ENCODE results near the gene MAN1A2.

DNA sequence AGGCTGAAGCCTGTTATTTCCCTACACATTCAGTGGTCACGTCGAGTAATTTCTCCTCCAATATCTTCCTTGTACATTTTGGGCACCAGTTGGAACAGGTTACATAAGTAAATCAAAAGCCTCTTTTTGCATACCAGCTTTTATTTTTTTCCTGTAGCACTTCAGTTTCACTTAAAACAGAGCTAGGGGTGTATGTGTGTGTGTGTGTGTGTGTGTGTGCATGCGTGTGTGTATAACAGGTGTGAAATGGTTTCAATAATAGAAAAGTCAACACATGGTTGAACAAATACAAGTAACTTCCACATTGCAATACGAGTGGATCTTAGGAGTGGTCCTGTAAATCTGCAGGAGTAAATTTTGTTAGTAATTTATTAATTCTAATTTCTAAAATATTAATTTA lies 3.0 kb upstream of the MAN1A2 start:
- TF ChIP-seq, protein P1, sequence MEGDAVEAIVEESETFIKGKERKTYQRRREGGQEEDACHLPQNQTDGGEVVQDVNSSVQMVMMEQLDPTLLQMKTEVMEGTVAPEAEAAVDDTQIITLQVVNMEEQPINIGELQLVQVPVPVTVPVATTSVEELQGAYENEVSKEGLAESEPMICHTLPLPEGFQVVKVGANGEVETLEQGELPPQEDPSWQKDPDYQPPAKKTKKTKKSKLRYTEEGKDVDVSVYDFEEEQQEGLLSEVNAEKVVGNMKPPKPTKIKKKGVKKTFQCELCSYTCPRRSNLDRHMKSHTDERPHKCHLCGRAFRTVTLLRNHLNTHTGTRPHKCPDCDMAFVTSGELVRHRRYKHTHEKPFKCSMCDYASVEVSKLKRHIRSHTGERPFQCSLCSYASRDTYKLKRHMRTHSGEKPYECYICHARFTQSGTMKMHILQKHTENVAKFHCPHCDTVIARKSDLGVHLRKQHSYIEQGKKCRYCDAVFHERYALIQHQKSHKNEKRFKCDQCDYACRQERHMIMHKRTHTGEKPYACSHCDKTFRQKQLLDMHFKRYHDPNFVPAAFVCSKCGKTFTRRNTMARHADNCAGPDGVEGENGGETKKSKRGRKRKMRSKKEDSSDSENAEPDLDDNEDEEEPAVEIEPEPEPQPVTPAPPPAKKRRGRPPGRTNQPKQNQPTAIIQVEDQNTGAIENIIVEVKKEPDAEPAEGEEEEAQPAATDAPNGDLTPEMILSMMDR (IDR thresholded peaks at IDR 0.05) = no peak
- TF ChIP-seq POLR2A (IDR thresholded peaks at IDR 0.05) = no peak
- TF ChIP-seq POLR2AphosphoS5 (IDR thresholded peaks at IDR 0.05) = no peak

All from prostate gland (tissue), 2 donors.